ENCODE measurements around the gene TMEM72. TPM values are rescaled to one million over a fixed set of nuclear protein-coding genes. Genes with fewer than 3 reads are reported as not detected.

Gene TMEM72
- total and polyA plus RNA-seq, 2 donors (not counting 3 experiments of a cell fraction or from before 2014, with no cell fraction given), result not detected

DNA sequence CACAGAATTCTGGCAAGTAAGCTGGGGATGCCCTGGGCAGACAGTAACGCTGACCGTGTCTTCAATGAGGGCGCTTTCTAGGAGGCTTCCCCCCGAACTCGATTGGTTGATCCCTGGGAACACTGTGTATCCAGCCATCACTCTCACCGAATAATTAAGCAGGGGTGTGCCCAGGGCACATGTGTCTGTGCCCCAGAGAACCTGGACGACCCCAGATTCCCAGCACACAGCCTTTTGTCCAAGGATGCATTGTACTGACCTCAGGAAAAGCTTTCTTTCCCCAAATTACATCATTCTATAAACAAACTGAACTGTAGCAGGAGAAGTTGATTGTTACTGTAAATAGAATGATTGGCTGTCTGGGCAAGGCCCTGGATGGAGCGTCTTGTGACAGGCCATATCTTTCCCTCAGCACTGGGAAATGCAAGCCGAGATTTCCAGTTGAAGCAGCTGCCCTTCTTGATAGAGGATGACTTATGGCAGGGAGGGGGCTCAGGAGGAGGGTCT is 74.1 kb downstream of the TMEM72 start:
- Histone ChIP-seq H3K27ac (ENCODE audit: insufficient read depth, low read depth, low read length) (peak overlapping the region; percentile 53), H3K4me3 (replicated peaks in 1 of 3; ENCODE audit: insufficient read depth in 1 of 3, low read depth in 1 of 3, low read length in 3 of 3) (no peak overlapping the region), H3K9me1 (replicated peaks; ENCODE audit: control insufficient read depth, extremely low read depth, insufficient read depth, low read length) (no peaks in the 10 kb centered on the region), H3K4me2 (ENCODE audit: insufficient read depth, low read length) (no peak overlapping the region), H3K4me1 (ENCODE audit: control insufficient read depth, extremely low read depth, insufficient read depth, low read length) (peaks cover 37% of the 10 kb centered on the region), H3K9ac (replicated peaks; ENCODE audit: extremely low read depth, insufficient read depth, low read length) (no peak overlapping the region), H4K20me1 (replicated peaks; ENCODE audit: control insufficient read depth, extremely low read depth, insufficient read depth, low read length) (no peaks in the 10 kb centered on the region), H3K79me2 (ENCODE audit: control insufficient read depth, insufficient read depth, low read length) (no peaks in the 10 kb centered on the region), H3K9me3 (replicated peaks; ENCODE audit: control insufficient read depth, insufficient read depth, low read length) (no peaks in the 10 kb centered on the region), H3K36me3 (ENCODE audit: control insufficient read depth in 2 of 2, extremely low read depth in 1 of 2, insufficient read depth in 2 of 2, low read length in 2 of 2) (no peaks in the 10 kb centered on the region), H2AFZ (ENCODE audit: low read depth, low read length) (no peak overlapping the region), H3K27me3 (ENCODE audit: control insufficient read depth in 2 of 2, insufficient read depth in 2 of 2, low read length in 2 of 2) (no peaks in the 10 kb centered on the region)
- ChIA-PET POLR2A (interaction anchor here (1.4 kb wide), 1 partner anchor 16 kb away, joined by 4 read pairs; no protein-coding TSS in a partner anchor), CTCF (interaction anchor here (1.0 kb wide), 1 partner anchor 52 kb away, joined by 5 read pairs; no protein-coding TSS in a partner anchor)
- intact Hi-C loops (cut with micrococcal nuclease), result loop anchor here (1.0 kb wide), 1 partner anchor 11 kb away; no protein-coding TSS in a partner anchor
- dilution Hi-C loops (cut with MboI; ENCODE audit: extremely low pct_ligation_motif_present, low sequenced_read_pairs), result no loop called here
- TF ChIP-seq, protein P1, sequence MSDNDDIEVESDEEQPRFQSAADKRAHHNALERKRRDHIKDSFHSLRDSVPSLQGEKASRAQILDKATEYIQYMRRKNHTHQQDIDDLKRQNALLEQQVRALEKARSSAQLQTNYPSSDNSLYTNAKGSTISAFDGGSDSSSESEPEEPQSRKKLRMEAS (IDR thresholded peaks at IDR 0.05; ENCODE audit: insufficient read depth, insufficient read length), result peak; percentile 22
- TF ChIP-seq JUN (IDR thresholded peaks at IDR 0.05; ENCODE audit: borderline replicate concordance, insufficient read depth, insufficient read length, low read depth) (peak; percentile 86), POLR2AphosphoS5 (IDR thresholded peaks at IDR 0.05; ENCODE audit: insufficient read depth, low read depth, low read length) (no peak)
- no TSS peak for BruUV-seq (replicated peaks)
- peak; percentile 95 for DNase-seq (ENCODE audit: low read depth, low spot score)
- FAIRE-seq, result peak; percentile 82

DNA sequence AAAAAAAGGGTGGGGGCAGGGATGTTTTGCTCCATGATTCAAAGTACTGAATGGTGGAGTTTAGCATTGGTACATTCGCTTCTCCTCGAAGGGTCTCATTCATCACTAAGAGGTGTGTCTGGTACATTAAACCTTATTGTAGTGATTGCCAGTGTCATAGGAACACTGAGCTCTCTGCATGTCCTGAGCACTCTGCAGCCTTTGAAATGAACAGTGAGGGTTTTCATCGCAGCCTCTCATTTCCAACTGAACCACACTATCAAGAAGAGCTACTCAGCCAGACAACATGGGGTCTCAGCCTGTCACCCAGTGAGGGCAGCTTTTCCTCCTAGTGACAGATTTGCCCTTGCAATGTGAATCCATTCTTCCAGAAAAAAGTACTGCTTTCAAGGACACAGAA is 75.0 kb downstream of the TMEM72 start:
- CTCF ChIA-PET, result no interaction called here
- BruUV-seq (replicated peaks), result no TSS peak
- H3K4me1 ChIP-seq (ENCODE audit: control insufficient read depth, extremely low read depth, insufficient read depth, low read length), result peaks cover 28% of the 10 kb centered on the region

More for the DNA sequence above, 75.0 kb downstream of the TMEM72 start:
- intact Hi-C loops (cut with micrococcal nuclease), result no loop called here
- H3K9me1 ChIP-seq (replicated peaks; ENCODE audit: control insufficient read depth, extremely low read depth, insufficient read depth, low read length), result no peaks in the 10 kb centered on the region
- no peak overlapping the region for H3K4me3 ChIP-seq (replicated peaks in 1 of 3; ENCODE audit: insufficient read depth in 1 of 3, low read depth in 1 of 3, low read length in 3 of 3)
- dilution Hi-C loops (cut with MboI; ENCODE audit: extremely low pct_ligation_motif_present, low sequenced_read_pairs), result no loop called here
- no peaks in the 10 kb centered on the region for H3K36me3 ChIP-seq (ENCODE audit: control insufficient read depth in 2 of 2, extremely low read depth in 1 of 2, insufficient read depth in 2 of 2, low read length in 2 of 2)
- H3K79me2 ChIP-seq (ENCODE audit: control insufficient read depth, insufficient read depth, low read length), result no peaks in the 10 kb centered on the region
- no peaks in the 10 kb centered on the region for H3K27me3 ChIP-seq (ENCODE audit: control insufficient read depth in 2 of 2, insufficient read depth in 2 of 2, low read length in 2 of 2)
- H2AFZ ChIP-seq (ENCODE audit: low read depth, low read length), result no peak overlapping the region
- no peaks in the 10 kb centered on the region for H3K9me3 ChIP-seq (replicated peaks; ENCODE audit: control insufficient read depth, insufficient read depth, low read length)
- POLR2A ChIA-PET, result no interaction called here
- no peaks in the 10 kb centered on the region for H4K20me1 ChIP-seq (replicated peaks; ENCODE audit: control insufficient read depth, extremely low read depth, insufficient read depth, low read length)
- no peak overlapping the region for H3K4me2 ChIP-seq (ENCODE audit: insufficient read depth, low read length)
- no peak overlapping the region for H3K27ac ChIP-seq (ENCODE audit: insufficient read depth, low read depth, low read length)
- FAIRE-seq (no peak), DNase-seq (ENCODE audit: low read depth, low spot score) (no peak)
- TF ChIP-seq, protein P1 (IDR thresholded peaks at IDR 0.05; ENCODE audit: insufficient read depth, insufficient read length), result no peak
- TF ChIP-seq MYC (IDR thresholded peaks at IDR 0.05; ENCODE audit: low read depth, low read length), result no peak
- no peak for TF ChIP-seq FOS (IDR thresholded peaks at IDR 0.05; ENCODE audit: borderline replicate concordance, insufficient read depth, low read length)
- TF ChIP-seq POLR2AphosphoS5 (IDR thresholded peaks at IDR 0.05; ENCODE audit: insufficient read depth, low read depth, low read length), result no peak
- TF ChIP-seq POLR2A (IDR thresholded peaks at IDR 0.05; ENCODE audit: low read depth, low read length), result no peak
- H3K9ac ChIP-seq (replicated peaks; ENCODE audit: extremely low read depth, insufficient read depth, low read length), result no peak overlapping the region

Other genes starting within 250 kb of the TMEM72 start
- 4.6 and 7.6 TPM in 2 replicates for gene RASSF4, start 48.5 kb downstream of the TMEM72 start, total RNA-seq
- 8.2 and 9.8 TPM in 2 replicates for gene RASSF4, start 48.5 kb downstream of the TMEM72 start, polyA plus RNA-seq
- 318 and 364 TPM in 2 replicates for gene DEPP1, start 67.5 kb downstream of the TMEM72 start, total RNA-seq
- 849 and 951 TPM in 2 replicates for gene DEPP1, start 67.5 kb downstream of the TMEM72 start, polyA plus RNA-seq
- 45.0 and 48.7 TPM in 2 replicates for gene ZNF22, start 89.6 kb downstream of the TMEM72 start, total RNA-seq
- 15.3 and 21.0 TPM in 2 replicates for gene ZNF22, start 89.6 kb downstream of the TMEM72 start, polyA plus RNA-seq